Activated CD4-positive, alpha-beta T cell treated with anti-CD3 and anti-CD28 coated beads for 1 hour (primary cell): ENCODE measurements around the gene CXXC5.

Source experiments
- DNase-seq: peaks from one replicate; pipeline ENCODE4 v3.0.0-alpha.2; 2020

Gene CXXC5

DNA sequence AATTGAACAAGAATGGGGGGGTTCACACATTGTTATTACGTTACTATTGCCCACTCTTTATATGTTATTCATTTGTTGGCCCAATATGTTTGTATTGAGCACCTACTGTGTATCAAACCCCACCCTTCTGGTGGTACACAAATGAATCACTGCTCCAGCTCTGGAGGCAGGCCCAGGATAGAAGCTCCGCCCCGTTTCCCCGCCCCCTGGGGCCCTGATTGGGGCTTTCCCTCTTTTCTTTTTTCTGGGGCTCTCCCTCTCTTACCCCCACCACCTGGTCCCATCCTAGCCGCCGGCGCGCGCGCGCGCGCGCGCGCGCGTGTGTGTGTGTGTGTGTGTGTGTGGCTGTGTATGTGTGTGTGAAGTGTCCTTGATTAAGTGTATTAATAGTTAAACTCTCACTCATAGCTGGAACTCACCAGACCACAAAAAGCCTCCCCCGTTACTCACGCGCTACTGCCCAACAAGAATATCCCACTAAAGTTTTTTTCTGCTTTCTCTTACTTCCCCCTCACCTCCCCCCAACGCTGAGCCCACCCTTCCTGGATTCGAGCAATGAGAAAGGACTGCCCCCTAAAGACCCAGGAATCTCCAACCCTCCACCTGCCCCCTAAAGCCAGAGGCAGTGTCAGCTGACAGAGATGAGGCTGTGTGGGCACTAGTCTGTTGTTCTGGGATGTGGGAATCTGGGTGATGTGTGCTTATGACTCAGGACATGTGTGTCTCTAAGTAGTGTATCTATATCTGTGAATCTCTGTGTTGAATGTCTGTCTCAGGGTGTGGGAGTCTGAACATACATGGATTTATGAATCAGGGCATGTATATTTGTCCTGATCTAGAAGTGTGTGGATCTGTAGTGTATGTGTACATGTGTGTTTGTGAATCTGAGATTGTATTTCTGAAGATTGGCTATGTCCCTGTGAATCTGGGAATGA lies 4.0 kb downstream of the CXXC5 start:
- no peak for DNase-seq

DNA sequence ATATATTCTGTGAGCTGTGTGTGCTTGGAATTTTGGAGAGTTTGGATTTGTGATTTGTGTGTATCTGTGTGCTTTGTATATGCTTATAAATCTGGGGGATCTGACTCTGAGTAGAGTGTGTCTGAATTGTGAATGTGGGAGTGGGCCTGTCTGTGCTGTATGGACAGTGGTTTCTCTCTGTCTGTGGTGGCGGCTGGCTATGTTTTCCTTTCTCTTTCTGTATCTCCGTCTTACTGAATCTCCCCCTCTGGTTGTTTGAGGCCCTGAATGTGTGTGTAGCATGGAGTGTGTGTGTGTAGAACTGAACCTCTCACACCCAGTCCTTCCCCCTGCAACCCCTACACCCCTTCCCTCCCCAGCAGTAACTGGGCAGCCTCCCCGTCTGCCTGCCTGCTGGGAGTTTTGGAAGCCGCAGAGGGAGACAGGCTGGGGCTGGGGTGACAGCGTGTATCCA lies 4.7 kb downstream of the CXXC5 start:
- no peak for DNase-seq

DNA sequence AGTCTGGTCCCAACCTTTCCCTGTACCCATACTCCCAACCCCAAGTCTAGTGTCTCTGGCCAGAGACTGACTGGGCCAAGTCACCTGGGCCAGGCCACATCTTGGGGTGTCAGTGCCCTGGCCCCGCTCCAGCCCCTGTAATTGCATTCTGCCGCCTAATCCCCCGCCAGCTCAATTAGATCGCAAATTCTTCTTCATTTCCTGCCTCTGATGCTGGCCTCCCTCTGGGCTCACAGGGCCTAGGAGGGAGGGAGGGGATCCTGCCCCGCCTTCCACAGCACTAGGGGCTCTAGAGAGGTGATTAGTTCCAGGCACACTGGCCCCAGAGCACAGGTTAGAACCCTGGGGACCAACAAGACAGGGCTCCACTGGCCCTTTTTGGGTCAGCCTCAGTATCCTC lies 5.5 kb downstream of the CXXC5 start:
- DNase-seq = no peak

DNA sequence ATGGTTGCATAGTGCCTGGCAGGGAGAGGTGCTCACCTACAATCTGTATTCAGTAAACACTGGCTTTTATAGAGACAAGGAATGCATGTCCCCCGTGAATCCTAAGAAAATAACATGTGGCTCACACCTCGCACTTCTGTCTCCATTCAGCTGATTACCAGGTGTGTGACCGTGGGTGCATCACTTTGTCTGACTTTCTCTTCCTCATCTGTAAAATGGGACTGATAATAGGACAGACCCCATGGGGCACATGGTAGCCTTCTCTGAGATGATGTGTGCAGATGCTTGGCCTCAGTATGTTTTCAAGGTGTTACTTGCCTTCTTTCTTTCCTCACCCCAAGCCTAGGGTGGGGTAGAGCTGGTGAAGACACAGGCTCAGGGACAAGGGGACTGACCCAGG lies 6.3 kb downstream of the CXXC5 start:
- no peak for DNase-seq

DNA sequence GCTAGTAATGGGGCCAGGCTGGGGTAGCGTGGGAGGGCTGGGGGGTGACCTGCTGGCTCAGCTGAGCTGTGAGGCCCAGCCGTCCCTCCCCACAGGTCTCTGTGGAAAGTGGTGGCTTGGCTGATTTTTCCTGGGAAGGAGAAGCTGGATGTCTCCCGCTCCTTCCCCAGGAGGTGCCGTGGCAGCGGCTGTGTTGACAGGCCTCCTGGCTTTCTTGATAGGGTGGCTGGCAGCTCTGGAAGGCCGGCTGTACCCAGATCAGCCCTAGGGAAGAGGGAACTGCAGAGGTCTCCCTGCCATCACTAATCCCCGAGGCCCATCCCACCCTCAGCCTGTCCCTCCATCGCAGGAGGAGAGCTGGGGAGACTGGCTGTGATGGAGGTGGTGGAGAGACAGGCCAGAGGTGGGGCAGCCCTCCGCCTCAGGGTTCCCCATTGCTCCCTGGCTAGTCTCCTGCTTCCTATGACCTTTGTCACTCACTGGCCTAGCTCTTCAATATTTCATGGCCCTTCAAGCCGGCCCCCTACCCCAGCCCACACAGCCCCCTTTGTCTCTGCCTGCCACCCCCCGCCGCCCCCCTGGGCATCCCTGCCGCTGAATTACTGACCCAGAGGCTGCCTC lies 6.8 kb downstream of the CXXC5 start:
- no peak for DNase-seq

DNA sequence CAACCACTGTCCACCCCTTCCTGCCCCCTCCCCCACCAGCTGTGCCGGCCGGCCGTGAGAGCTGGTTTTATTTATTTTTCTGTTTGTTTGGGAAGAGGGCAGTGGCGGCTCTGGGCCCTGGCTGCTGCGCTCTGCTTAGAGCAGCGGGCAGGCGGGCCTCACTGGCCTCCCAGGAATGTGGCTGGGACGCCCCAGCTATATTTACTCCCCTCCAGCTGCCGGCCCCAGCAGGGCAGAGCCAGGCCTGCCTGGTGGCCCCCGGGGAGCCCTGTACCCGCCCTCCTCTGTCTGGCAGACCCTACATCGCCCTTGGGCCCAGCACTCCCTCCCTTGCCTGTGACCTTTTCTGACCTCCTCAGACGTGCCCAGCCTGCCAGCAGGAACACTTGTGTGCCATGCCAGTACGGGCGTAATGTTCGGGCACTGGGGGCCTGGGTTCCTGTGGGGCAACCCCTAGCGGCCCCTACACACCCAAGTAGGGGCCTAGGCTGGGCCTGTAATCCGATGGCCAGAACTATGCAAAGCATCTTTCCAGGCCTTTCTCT lies 7.7 kb downstream of the CXXC5 start:
- no peak for DNase-seq

DNA sequence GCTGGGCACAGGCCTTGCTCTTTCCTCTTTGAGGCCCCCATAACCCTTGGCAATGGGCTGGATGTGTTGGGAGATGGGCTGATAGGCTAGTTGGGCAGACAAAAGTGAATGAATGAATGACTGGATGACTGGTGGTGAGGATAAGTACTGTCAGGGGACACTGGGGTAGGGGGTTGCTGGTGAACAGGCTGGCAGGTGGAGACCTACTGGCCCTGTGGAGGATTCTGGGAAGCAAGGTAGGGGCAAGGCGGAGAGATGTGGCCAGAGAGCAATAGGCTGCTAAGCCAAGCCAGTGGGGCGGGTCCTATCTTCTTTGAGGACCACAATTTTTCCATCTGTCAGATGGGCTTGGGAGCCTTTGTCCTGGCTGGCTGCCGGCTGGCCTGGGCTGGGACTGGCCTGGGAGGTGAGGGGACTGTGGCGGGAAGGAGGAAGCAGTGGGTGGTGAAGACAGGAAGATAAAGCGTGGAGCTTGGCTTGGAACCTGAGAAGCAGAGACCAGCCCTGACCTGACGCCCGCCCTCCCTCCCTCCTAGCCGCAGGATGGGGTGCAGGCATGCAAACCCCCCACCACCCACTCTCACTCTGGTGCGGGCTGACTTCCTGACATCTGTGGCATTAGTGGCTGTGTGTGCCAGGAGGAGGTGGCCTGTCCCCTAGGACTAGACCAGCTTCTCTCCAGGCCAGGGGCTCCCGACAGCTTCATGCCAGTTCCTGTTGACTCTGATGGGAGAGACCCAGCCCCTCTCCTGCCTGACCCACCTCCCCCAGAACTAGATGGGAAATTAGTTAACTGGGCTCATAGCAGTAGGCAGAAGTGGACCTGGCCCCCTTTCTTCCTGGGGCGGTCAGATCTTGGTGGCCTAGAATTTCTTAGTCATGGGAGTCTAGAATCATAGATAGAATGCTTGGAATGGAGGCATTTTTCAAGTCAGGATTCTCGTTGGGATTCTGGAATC lies 9.5 kb downstream of the CXXC5 start:
- DNase-seq = no peak

DNA sequence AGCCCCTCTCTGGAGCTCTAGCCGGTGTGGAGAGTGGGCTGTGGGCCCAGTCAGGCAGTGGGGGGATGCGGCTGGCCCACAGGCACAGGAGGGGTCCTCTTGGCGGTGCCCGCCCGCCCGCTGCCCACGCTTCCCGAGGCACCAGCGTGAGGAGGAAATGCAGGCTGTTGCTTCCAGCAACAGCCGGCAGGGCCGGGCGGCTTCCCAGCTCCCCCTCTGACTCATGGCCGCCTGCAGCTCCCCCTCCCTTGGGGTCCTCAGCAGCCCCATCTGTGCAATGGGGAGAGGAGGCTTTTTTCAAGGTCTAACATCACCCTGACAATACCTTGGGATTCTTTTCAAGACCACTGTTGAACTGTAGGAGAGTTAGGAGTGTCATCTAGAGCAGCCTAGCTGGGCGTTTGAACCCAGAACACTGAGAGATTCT lies 10.4 kb downstream of the CXXC5 start:
- no peak for DNase-seq

DNA sequence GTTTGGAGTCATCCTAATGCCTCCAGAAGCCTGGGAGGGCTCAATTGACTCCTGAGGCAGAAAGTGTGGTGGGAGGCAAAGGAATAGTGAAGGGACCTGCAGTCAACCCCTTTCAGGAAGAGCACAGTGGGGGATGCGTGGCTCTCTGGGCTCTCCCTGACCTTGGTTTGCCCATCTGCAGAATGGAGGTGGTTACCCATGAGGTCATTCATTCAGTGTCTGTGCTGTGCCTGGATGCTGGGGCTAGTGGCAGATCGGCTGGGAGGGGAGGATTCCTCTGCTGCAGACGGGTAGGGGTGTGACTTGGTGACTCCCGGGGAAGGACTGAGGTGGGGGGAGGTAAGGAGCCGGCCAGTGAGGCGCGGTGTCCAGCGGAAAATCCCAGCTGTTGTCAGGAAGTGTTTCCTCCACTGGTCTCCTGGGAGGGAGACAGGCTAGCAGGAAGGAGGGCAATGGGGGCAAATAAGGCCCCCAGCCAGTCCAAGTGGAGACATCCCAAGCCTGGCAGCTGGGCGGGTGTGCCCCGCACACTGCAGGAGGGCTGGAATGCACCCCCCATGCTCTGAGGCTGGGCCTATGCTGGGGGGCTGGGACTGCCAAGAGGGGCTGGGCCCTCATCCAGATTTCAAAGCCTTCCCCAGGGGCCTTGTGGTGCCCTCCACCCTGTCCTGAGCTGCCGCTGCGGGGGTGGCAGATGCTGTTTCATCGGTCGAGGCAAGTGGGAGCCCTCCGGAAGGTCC lies 10.9 kb downstream of the CXXC5 start:
- DNase-seq = no peak

DNA sequence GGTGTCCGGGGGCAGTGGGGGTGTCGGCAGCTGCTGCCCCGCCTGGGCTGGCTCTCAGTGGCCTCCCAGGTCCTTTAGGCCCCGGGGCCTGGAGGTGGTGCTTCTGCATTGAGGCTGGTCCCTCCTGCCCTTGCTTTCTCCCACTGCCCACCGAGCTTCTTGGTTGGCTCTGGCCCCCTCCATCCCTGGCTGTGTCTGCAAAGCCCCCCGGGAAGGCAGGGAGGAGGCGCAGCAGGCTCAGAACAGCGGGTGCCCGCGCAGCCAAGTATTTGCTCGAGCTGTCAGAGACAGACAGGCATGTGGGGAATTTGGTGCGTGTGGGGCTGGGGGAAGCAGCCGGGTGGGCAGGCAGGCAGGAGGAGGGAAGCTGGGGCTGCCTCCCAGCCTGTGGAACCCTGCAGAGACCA lies 11.5 kb downstream of the CXXC5 start:
- DNase-seq = no peak

DNA sequence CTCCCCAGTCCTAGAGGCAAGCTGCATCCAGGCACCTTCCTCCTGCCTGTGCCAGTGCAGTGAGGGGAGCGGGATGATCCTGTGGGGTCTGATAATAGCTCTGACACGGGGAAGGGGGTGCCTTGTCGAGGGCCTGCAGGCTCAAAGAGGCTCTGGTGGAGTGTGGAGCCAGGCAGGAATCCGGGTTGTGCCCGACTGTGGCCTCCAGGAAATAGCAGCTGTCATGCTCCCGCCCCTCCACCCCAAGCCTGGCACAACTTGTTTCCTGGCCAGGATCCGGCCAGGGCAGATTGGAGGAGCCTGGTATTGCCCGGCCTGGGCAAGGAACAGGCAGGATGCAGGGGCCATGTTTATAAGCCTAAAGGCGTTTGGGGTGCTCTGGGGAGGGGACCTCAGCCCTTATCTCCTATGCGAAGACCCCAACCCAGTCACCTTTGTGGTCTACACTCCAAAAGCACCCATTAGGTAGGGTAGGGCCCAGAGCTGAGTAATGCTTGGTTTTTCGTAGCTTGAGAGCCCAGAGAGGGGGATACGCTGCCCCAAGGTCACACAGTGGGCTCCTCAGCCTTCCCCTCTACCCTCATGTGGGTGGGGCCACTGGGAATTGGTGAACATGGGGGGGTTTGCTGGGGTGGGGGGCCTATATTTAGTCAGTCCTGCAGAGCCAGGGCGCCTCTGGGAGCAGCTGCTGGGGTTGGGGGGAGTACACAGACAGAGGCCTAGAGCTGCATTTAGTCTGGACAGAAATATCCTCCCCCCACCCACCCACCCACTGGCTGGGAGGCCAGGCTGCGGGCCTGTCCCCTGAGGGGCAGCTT lies 12.2 kb downstream of the CXXC5 start:
- no peak for DNase-seq

DNA sequence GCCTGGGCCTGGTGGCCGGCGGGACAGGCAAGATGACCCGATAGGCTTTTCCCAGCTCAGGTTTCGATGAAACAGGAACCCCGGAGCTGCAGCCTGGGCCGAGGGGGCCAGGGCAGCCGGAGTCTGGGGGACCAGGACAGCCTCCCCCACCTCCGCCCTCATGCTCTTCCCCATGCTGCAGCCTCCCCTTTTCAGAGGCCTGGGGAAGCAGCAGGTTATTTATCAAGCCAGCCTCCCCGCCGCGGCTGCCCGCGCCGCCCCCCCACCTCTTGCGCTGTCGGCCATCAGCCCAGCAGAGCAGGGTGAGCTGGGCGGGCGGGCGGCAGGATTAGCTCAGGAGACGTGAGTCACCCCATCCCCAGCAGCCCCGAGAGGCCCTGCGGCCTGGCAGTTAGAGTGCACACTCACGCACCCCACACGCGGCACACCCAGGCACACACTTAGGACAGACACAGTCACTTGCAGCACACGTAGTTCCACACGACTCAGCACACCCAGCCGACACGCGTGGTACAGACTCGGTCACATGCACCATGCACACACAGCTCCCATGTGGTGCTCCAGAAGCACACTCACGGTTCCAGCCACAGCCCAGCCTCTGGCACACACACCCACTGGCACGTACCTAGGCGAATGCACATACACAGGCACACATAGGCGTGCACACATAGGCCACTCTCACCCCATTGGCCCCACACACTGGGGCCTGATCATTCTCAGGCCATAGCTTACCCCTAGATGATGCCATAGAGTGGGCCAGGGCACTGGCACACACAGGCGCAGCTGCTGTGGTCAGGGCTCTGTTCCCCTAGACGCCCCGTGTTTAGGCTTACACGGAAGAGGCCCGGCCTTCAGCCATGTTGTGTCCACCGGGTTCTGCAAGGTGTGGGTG lies 13.0 kb downstream of the CXXC5 start:
- DNase-seq = no peak

DNA sequence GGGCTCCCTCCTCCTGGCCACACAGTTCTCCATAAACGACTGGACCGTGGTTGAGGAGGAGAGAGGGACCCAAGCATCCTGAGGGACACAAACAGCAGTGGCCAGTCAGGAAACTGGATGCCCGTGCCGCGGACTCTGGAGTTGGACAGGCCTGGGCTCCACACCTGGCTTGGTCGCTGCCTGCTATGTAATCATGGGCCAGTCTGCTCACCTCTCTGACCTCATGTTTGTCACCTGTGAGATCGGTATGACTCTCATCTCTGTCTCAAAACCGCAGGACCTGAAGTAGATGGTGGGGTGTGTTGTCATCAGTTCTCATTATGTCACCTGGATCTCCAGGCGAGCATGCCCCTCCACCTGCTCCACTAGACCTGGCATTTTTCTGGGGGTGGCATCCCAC lies 14.5 kb downstream of the CXXC5 start:
- no peak for DNase-seq

DNA sequence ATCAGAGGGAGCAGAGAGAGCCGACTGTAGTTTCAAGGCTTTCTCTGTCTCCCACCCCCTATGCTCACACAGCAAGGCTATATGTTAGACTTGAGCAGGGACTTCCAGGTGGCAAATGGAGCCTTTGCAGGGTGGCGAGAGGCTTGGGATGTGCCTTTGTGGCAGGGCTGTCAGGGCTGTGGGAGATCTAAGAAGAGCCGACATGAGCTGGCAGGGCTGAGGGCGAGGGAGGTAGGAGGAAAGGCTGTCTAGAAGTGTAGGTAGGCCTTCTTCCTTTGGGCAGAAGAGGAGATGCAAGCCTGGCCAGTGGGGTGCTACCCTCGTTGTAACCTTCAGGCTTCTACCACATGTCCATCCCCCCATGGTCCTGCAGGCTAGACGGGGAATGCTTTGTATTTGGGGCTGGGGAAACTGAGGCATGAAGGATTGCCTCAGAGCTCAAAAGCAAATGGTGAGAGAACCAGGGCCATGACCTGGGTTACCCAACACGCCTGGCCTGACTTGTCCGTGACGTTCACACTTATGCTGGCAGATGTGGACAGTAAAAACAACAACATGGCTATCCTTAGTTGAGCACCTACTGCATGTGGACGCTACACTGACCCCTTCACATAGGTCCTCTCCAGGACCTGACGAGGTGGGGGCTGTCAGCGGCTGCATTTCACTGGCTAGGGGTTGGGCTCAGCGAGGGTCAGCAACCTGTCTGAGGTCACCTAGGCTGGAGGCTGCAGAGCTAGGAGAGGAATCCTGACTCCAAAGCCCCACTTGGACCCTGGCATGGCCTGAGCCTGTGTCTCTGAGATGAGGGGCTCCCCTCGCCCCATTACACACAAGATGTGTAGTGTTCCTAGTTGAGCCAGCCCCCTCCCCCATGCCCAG lies 15.3 kb downstream of the CXXC5 start:
- DNase-seq = no peak

DNA sequence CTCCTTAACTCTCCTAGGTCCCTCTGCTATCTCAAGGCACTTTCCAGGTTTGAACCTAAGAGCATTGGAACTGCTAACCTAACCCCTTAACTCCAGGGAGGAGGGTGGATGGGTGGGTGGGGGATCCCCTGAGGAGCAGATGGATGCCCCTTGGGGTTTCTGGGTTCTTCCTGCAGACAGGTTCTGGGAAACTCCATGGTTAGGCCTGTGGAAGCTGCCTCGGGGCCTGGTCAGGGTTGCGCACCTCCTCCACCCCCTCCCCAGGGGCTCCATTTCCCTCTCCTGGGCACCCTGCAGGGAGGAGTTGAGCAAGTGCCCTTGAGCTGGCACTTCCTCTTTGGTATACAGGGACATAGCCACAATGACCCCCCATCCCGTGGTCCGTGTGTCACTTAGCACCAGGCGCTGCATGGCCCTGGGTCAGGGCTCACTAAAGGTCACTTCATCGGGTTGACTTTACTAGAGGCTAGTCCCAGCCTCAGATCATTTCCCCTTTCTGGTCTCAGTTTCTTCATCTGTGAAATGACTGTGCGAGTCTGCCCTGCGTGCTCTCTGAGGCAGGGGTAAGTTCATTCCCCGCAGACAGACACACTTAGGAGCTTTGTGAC lies 16.0 kb downstream of the CXXC5 start:
- DNase-seq = no peak

DNA sequence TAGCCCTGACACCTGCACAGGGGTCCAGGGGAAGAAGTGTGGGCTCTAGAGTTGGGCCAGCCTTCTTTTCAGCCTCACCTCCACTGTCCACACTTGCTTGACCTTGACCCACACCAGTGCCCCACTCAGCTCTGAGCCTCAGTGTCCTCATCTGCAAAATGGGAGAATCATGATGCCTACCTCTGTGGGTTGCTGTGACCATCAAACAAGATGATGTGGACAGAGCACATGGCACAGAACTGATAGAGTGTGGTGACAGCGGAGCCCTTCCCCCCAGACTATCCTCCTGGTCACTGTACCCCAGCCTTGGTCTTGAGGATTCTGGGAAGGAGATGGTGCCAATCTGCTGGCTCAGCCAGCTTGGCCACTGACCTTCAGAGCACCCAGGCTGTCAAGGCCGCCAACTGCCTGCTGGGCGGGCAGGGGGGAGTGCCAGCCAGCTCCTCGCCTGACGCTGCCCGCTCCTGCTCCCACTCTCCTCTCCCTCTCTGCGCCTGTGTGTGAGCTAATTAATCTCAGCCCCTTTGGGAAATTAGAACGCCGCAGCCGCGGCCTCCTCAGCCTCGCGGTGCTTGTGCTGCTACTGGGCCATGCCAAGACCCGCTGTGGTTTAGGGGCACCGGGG lies 16.7 kb downstream of the CXXC5 start:
- DNase-seq = no peak

DNA sequence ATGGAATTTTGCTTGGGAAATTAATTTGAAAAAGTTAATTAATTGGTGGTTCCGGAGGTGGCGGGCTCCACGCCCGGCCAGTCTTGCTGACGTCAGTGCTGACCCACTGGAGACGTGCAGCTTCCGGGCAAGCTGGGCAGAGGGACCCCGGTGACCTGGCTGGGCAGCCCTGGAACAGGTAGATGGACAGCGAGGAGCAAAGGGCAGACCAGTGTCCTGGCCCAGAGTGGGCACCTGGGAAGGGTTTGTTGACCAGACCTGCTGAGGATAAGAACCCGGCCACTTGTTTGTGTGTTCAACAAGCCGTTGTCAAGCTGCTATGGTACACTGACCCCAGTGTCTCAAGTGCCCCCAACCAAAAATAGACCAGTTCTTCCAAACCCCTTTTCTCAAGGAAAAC lies 17.5 kb downstream of the CXXC5 start:
- DNase-seq = no peak

DNA sequence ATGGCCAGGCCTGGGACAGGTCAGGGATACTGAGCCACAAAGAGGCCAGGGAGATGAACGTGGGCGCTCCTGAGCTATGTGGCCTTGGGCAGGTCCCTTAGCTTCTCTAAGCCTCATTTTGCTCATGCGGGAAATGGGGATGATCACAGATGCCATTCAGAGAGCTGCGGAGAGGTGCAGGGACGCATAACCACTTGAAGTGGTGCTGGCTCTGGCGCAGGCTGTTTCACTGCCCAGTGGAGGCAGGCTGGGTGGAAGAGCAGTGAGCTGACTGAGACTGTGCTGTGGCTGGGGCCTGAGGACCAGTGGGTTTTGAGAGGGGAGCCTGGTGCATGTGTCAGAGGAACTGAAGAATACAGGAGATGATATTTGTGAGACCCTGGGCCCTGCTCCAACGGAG lies 18.4 kb downstream of the CXXC5 start:
- DNase-seq = no peak
